ENCODE results near the gene GDA.

DNA sequence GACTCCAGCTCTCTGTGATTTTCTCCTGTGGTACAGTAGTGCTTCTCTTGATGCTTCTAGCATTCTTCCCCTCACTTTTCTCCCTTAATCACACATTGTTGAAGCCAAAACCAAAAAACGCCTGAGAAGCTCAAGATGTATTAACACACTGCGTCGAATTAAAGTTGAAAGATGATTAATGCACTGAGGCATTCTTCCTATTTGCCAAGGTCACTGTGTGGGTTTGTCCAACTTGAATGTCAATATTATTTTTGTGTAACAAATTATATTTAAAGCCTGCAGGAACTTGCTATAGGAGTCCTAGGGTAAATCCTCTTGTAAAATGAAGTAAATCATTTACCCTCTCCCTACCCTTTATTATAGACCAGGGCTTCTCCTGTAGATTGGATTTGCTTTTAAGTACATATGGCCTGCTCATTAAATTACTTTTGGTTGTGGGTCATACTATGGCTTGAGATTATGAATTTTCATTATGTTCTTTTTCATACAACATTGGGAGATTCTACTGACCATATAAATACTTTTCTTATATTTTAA is 68.1 kb downstream of the GDA start:
- TF ChIP-seq, protein P1, sequence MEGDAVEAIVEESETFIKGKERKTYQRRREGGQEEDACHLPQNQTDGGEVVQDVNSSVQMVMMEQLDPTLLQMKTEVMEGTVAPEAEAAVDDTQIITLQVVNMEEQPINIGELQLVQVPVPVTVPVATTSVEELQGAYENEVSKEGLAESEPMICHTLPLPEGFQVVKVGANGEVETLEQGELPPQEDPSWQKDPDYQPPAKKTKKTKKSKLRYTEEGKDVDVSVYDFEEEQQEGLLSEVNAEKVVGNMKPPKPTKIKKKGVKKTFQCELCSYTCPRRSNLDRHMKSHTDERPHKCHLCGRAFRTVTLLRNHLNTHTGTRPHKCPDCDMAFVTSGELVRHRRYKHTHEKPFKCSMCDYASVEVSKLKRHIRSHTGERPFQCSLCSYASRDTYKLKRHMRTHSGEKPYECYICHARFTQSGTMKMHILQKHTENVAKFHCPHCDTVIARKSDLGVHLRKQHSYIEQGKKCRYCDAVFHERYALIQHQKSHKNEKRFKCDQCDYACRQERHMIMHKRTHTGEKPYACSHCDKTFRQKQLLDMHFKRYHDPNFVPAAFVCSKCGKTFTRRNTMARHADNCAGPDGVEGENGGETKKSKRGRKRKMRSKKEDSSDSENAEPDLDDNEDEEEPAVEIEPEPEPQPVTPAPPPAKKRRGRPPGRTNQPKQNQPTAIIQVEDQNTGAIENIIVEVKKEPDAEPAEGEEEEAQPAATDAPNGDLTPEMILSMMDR (IDR thresholded peaks at IDR 0.05 in 2 of 3, conservative IDR thresholded peaks at IDR 0.05 in 1 of 3; ENCODE audit: borderline replicate concordance in 1 of 3, insufficient read depth in 1 of 3, low read depth in 2 of 3, low read length in 2 of 3) = no peak
- TF ChIP-seq ZNF274 (IDR thresholded peaks at IDR 0.05; ENCODE audit: low read depth, low read length) = no peak
- TF ChIP-seq, protein P2, sequence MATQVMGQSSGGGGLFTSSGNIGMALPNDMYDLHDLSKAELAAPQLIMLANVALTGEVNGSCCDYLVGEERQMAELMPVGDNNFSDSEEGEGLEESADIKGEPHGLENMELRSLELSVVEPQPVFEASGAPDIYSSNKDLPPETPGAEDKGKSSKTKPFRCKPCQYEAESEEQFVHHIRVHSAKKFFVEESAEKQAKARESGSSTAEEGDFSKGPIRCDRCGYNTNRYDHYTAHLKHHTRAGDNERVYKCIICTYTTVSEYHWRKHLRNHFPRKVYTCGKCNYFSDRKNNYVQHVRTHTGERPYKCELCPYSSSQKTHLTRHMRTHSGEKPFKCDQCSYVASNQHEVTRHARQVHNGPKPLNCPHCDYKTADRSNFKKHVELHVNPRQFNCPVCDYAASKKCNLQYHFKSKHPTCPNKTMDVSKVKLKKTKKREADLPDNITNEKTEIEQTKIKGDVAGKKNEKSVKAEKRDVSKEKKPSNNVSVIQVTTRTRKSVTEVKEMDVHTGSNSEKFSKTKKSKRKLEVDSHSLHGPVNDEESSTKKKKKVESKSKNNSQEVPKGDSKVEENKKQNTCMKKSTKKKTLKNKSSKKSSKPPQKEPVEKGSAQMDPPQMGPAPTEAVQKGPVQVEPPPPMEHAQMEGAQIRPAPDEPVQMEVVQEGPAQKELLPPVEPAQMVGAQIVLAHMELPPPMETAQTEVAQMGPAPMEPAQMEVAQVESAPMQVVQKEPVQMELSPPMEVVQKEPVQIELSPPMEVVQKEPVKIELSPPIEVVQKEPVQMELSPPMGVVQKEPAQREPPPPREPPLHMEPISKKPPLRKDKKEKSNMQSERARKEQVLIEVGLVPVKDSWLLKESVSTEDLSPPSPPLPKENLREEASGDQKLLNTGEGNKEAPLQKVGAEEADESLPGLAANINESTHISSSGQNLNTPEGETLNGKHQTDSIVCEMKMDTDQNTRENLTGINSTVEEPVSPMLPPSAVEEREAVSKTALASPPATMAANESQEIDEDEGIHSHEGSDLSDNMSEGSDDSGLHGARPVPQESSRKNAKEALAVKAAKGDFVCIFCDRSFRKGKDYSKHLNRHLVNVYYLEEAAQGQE (IDR thresholded peaks at IDR 0.05; ENCODE audit: low read depth) = no peak
- no peak for TF ChIP-seq EGR1 (IDR thresholded peaks at IDR 0.05; ENCODE audit: low read depth)
